ENCODE data around the gene AKT1S1. TPM values are rescaled to one million over a fixed set of nuclear protein-coding genes. Genes with fewer than 3 reads are reported as not detected.

The AKT1S1 gene
- total and polyA plus RNA-seq, 2 of the 13 experiments (the other 11 are each of a cell fraction or from before 2014, with no cell fraction given), result 13.5 to 27.8 TPM

- TF ChIP-seq ZNF746 (CRISPR knock-in tag; IDR thresholded peaks at IDR 0.05), result 0 out of 2 replicates have a peak, but pooled peaks have one; percentile 11
- no peak for TF ChIP-seq ZKSCAN1 (IDR thresholded peaks at IDR 0.05; ENCODE audit: low read length)
- TF ChIP-seq GRHL1 (CRISPR knock-in tag; conservative IDR thresholded peaks at IDR 0.05), result no peak
- TF ChIP-seq ZFP82 (CRISPR knock-in tag; IDR thresholded peaks at IDR 0.05; ENCODE audit: borderline replicate concordance), result peak; percentile 17; the same call in 1 of the 2 replicates
- no peak for TF ChIP-seq PRPF4 (IDR thresholded peaks at IDR 0.05; ENCODE audit: low read depth, low read length, poor library complexity, severe bottlenecking)
- TF ChIP-seq SAFB2 (CRISPR knock-in tag; IDR thresholded peaks at IDR 0.05; ENCODE audit: borderline replicate concordance, low read depth), result peak; percentile 87; the same call in 1 of the 2 replicates
- TF ChIP-seq SIN3B (IDR thresholded peaks at IDR 0.05; ENCODE audit: low read length), result no peak; the same call in 1 of the 2 replicates
- TF ChIP-seq ZMYM3 (CRISPR knock-in tag; IDR thresholded peaks at IDR 0.05), result no peak
- TF ChIP-seq ZNF644 (CRISPR knock-in tag; IDR thresholded peaks at IDR 0.05; ENCODE audit: low read depth), result no peak
- no peak for TF ChIP-seq RORA (CRISPR knock-in tag; IDR thresholded peaks at IDR 0.05)
- TF ChIP-seq MEIS2 (CRISPR knock-in tag; IDR thresholded peaks at IDR 0.05), result peak; percentile 23; the same call in 1 of the 2 replicates
- TF ChIP-seq ZNF263 (CRISPR knock-in tag; IDR thresholded peaks at IDR 0.05), result no peak
- TF ChIP-seq ATF7 (IDR thresholded peaks at IDR 0.05), result 0 out of 2 replicates have a peak, but pooled peaks have one; percentile 25
- no peak for TF ChIP-seq ATF7 (CRISPR knock-in tag; IDR thresholded peaks at IDR 0.05)
- TF ChIP-seq ZNF709 (CRISPR knock-in tag; IDR thresholded peaks at IDR 0.05), result peak; percentile 26; the same call in 1 of the 2 replicates
- TF ChIP-seq IRX3 (CRISPR knock-in tag; IDR thresholded peaks at IDR 0.05; ENCODE audit: borderline replicate concordance, low read depth), result no peak
- TF ChIP-seq KLF13 (CRISPR knock-in tag; IDR thresholded peaks at IDR 0.05), result no peak
- TF ChIP-seq RAD51 (IDR thresholded peaks at IDR 0.05; ENCODE audit: borderline replicate concordance), result no peak; the same call in 1 of the 2 replicates
- no peak for TF ChIP-seq ZNF512 (CRISPR knock-in tag; IDR thresholded peaks at IDR 0.05)
- TF ChIP-seq SYNCRIP (IDR thresholded peaks at IDR 0.05; ENCODE audit: insufficient read depth, low read depth, low read length), result no peak
- TF ChIP-seq GMEB1 (CRISPR knock-in tag; IDR thresholded peaks at IDR 0.05; ENCODE audit: borderline replicate concordance), result peak; percentile 88
- peak; percentile 50; the same call in 1 of the 2 replicates for TF ChIP-seq NFKB2 (CRISPR knock-in tag; IDR thresholded peaks at IDR 0.05; ENCODE audit: borderline replicate concordance)
- TF ChIP-seq ZNF678 (CRISPR knock-in tag; IDR thresholded peaks at IDR 0.05), result no peak
- no peak for TF ChIP-seq PAWR (CRISPR knock-in tag; IDR thresholded peaks at IDR 0.05; ENCODE audit: borderline replicate concordance)
- TF ChIP-seq MTF1 (CRISPR knock-in tag; IDR thresholded peaks at IDR 0.05), result no peak
- TF ChIP-seq MED13 (CRISPR knock-in tag; IDR thresholded peaks at IDR 0.05), result no peak; the same call in 1 of the 2 replicates
These were observed 634 bp downstream of the AKT1S1 start (continued) for GRCh38 chr19:49876422-49877019.
